HG03066 (cell line): ENCODE data around the gene RNF13.

Experiments used
- ATAC-seq: cut with Tn5 transposase; IDR thresholded peaks from one replicate; pipeline ENCODE4 v1.9.1; 2021; ENCODE audit warnings: low read depth; ENCODE audit not compliant: unreplicated experiment

Gene RNF13, protein sequence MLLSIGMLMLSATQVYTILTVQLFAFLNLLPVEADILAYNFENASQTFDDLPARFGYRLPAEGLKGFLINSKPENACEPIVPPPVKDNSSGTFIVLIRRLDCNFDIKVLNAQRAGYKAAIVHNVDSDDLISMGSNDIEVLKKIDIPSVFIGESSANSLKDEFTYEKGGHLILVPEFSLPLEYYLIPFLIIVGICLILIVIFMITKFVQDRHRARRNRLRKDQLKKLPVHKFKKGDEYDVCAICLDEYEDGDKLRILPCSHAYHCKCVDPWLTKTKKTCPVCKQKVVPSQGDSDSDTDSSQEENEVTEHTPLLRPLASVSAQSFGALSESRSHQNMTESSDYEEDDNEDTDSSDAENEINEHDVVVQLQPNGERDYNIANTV

DNA sequence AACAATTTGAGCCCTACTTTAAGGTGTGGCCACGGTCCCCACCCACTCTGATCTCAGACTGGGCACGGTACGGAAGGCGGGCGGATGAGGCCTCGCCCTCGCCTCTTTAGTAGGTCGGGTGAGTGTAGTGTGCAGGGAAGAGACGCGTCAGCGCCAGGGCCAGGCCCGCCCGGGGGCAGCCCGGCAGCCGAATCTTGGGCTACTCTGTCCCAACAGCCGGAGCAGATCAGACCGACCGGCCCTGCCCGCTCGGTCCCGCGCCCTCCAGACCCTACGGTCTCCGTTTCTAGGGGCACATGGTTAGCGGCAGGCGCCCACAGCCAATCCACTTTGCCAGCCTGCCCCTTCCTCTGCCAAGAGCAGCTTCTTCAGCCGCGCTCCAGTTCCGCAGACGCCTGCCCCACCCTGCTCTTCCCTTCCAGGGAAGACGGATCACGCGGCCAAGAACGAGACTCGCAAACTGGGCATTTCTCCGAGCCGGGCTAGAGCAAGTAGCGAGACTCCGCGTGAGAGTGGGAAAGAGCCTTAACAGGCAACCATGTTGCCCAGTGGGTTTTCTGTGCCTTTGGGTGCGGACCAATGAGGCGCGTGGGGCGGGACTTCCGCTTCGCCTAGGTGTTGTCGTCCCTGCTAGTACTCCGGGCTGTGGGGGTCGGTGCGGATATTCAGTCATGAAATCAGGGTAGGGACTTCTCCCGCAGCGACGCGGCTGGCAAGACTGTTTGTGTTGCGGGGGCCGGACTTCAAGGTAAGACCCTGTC lies at the start of gene RNF13:
RNF13 (plus strand) TSS at position 610 of the 761 bp plus-strand sequence. CDS start 32,812 bp downstream, outside the sequence.
- peak; percentile 94 for ATAC-seq

DNA sequence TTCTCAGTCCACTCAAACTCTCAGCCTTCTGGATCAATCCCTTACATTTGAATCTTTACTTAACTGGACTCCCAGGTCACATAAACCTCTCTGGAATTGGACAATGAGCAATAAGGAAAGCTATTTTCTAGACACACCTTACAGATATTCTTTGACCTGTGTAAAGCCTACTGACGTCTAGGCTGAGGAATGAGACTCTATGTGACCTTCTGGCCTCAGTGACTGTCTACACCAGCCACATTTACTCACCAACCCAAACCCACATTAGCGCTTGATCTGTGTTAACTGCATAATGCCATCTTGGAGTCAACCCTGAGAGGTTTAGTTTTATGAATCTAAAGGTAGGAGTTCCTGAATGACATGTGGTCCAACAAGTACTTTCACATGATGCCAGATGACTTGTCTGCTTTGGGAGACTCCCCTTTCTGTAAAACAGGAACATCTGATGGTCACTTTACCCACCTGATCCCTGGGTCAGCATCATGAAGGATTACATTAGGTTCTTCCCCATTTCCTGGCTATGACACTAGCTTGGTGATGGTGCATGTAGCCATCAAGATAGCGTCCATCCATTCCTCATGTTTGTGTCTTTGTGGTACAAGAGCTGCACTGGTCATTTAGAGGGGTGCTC lies 49.3 kb upstream of the RNF13 start:
- no peak for ATAC-seq

DNA sequence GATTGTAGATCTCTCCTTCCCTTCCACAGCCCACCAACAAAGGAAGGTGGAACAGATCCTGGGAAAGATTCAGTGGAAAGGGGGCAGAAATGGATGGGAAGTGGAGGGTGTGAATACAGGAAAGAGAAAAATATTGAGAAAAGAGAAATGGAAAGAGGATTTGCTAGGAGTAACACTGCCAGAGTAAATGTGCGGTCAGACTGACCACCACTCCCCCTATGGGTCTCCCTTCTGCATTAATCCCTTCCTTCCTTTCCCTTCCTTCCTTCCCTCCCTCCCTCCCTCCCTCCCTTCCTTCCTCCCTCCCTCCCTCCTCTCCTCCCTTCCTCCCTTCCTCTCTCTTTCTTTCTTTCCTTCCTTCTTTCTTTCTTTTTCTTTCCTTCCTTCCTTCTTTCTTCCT lies 48.7 kb upstream of the RNF13 start:
- ATAC-seq, result no peak

DNA sequence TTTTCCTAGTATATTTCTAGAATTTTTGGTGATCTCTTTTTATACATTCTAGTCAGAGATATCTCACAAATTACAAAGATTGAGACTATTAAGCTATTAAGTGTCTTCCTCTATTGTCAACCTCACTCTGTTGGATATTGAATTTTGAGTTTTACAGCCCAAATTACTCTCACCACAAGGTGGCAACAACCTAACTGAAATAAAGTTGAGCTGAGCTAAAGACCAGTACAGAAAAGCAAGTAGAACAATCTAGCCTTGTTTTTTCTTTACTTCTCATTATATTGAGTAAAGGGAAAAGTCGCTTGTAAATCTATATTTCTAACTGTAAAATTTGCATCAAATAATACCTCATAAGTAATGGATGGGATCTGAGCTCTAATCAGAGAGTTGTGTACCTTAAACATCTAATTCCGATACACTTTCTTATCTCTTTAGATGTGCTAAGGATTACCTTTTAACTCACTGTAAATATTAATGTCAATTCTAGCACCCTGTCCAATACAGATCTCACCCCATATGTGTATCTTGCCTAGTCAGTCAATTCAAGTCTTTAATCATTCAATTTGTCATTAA lies 47.2 kb upstream of the RNF13 start:
- no peak for ATAC-seq

DNA sequence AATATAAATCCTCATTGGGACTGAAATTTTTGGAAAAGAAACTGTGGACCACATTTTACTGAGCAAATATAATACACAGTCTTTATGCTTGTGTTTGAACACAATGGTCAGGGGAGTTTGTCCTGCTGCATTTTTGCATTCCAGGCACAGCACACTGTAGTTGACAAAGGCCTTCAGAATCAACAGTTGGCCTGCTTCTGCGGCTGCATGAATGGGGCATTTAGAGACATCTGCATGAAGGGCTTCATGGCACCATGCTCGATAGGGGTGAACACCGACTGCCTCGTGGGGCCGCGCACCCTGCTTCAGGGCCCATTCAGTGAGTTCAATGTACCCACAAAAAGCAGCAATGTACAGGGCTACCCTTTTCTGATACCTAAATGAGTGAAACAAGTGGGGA lies 45.3 kb upstream of the RNF13 start:
- no peak for ATAC-seq

DNA sequence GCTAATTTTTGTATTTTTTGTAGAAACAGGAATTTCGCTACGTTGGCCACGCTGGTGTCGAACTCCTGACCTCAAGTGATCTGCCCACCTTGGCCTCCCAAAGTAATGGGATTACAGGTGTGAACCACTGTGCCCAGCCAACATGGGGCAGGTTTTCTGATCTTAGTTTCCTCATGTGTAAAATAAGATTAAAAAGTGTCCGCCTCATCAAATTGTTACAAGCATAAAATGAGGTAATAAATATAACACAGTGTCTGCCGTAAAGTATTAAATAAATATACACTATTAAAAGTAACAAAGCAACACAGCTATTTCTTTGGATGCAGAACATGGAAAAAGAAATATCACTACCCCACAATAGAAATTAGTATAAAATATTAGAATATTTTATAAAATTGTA lies 44.3 kb upstream of the RNF13 start:
- ATAC-seq, result no peak

DNA sequence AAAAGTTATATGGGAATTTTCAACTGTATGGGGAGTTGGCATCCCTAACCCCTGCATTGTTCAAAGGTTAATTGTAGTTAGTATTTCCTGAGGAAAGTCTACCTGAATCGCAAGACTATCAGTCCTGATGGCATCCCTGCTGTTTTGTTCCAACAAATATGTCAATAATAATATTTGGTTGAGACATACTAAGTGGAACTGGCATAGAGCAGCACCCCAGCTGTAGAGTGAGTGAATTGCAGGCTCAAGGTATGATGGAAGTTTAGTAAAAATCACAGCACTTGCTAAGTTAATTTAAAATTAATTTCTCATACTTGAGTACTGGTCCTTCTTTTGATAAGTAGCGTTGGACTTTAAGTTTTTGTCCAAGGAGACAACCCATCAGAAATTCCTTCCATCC lies 42.8 kb upstream of the RNF13 start:
- ATAC-seq, result no peak

DNA sequence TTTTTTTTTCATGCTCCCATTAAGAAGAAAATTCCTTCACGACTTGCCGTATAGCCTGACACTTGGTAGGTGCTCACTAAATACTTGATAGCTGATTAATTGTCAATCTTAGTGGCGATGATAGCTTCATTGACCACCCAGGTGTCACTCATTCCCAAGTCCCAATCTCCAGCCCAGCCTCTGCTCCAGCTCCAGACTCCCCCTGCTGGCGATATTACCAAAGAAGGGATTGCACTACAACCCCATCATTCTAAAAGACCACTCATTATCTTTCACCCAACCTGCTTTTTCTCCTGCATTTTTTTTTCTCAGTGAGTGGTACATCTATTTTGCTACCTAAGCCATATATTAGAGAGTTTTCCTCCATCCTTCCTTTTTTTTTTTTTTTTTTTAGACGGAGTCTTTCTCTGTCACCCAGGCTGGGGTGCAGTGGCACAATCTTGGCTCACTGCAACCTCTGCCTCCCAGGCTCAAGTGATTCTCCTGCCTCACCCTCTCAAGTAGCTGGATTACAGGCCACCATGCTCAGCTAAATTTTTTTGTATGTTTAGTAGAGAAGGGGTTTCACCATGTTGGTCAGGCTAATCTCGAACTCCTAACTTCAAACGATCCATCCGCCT lies 41.3 kb upstream of the RNF13 start:
- ATAC-seq, result no peak

DNA sequence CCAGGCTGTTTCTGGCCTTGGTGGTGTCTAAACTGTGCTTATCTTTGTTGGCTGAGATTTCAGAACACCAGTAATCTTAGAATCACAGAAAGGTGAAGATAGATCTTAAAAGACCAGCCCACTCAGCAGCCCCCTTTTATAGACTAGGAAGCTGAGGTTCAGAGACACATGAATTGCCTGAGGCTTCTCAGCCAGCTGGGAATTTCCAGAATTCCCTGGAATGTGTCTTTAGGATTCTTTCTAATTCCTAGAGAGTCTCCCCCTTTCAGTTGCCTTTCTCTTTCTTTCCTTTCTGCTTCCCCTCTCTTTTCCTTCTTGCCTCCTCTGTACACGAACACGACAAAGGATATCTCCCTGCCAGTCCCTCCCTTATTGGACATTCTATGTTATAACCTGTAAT lies 40.2 kb upstream of the RNF13 start:
- no peak for ATAC-seq

DNA sequence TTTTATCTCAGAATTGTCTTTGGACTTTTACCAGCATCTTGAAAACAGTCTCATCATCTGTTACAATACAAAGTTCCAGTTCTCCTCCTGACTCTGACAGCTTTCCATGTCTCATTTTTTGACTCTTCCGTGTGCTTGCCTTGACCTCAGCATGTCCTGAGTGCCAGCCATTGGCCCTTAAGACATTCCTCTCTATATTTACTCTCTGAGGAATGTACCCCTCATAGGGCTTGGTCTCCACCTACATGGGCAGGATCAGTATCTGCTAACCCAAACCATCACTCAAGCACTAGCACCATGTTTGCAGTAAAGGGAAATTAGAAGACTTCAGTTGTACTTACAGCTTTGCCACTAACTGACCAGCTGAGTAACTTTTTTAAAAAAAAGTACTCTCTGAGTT lies 36.8 kb upstream of the RNF13 start:
- no peak for ATAC-seq

DNA sequence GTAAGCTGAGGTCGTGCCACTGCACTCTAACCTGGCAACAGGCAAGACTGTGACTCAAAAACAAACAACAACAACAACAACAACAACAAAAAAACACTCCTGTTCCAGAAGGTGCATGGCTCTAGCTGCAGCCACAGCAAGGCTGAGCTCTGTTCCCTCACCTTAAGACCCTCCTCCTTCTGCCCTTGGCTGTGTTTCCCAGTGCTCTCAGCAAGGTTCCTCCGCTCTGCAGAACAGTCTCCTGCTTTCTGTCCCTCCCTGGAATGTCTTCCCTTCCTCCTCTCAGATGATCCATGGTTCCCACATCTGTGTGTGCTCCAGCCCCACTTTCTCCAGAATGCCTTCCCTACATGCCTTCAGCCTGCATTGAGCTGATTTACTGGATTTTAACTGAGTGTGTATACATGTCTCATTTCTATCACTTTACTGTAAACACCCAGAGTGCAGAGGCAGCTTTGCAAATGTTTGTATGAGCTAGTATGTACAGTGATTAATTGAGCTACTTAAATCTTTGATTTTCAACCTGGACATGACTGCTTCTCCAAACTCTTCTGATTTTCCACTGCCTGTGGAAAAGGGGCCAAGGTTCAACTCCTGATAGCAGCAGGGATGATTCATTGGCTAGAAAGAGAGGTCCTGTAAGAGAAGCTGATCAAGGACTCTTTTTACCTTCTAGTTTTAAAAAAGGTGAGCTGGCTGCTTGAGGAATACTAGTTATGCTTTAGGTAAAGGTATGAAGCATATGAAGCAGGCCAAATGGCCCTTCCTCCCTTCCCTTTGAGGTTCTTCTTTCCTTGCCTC lies 35.4 kb upstream of the RNF13 start:
- ATAC-seq, result no peak

DNA sequence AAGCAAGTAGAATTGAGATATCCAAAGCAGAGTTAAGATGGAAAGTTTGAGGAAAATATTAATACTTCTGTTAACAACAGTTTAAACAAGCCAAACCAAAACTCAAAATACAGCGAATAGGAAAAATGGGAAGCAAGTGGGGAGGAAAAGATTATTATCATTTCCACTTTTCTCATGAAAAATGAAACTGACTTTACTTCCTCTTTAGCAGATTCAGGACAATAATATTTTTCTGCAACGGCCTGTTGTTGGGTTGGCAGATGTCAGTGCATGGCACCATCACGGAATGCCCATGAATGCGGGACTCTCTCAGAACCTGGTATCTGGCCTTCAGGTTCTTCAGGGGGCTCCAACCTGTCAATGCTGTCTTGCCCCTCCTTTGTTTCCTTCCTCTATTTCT lies 31.8 kb upstream of the RNF13 start:
- no peak for ATAC-seq

DNA sequence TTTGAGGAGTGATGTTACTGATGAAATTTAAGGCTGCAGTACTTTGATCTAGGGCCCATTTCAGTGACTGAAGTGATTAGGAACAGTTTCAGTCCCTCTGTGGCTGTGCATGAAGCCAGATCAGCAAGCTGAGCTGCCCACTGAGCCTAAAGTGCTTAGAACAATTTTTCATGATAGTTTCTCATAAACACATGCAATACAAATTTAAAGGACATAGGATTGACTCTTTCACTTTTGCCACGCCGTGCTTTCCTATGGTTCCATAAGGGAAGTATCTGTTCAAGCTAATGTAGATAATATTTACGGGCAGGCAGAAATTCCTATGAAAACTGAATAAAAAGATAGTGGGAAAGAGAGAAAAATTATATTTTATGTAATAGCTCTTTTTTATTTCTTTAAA lies 31.3 kb upstream of the RNF13 start:
- ATAC-seq, result no peak

DNA sequence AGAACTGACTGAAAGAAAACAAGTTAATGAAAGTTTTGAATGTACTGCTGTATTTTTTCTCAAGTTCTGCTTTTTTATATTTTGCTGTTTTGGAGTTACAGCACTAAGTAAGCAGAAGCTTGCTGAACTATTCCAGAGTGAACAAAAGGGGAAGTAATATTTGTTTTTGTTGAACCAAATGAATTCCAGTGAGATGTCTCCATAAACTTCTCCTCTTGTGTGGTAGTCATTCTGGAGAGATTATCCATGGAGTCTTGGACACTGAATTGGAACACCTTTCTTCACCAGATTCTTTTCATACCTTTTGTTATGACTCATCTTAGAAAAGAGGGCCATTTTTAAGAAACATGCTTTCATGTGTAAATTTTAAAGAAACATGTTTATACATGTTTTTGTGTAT lies 29.4 kb upstream of the RNF13 start:
- ATAC-seq, result no peak

DNA sequence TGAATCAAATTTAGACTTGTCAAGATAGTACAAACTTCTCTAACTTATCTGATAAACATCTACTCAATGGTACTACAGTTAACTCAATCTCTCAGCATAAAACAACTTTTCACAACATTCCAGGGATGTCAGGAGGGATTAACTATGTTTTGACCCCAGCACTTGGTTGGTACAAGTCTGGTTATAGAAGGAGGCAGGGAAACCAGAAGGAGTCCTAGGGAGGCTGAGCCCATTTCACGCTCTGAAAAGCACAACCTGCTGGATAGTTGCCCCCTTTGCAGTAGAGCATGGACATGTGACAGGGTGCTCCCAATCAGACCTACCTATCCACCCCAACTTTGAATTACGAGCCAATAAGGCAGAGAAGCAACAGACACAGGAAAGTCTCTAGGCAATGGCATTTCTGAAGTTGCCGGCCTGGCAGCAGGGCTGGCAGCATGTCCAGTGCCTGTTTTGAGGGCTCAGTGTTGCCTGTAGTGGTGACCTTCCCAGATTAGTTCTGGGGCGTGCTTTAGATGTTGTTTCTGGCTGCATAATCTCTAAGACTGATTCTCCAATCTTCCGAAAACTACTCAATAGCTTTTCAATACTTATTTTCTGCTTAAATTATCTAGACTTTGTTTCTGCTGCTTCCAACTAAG lies 28.8 kb upstream of the RNF13 start:
- no peak for ATAC-seq

DNA sequence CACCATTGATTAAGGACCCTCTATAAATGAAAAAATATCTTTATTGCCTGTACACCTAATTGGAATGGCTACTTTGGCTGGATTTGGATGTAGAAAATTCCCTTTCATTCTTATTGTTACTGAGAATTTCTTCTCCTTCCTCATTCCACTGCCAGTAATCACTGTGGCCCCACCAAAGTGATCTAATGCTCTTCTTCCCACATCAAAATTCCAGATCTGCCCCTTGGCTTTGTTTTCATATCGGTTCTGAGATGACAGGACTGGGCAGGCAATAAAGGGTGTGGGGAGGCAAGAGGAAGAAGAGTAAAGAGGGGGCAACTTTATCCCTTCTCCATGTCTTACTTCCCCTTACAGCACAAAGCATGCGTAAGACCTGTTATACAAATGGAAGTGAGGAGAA lies 22.7 kb upstream of the RNF13 start:
- no peak for ATAC-seq

DNA sequence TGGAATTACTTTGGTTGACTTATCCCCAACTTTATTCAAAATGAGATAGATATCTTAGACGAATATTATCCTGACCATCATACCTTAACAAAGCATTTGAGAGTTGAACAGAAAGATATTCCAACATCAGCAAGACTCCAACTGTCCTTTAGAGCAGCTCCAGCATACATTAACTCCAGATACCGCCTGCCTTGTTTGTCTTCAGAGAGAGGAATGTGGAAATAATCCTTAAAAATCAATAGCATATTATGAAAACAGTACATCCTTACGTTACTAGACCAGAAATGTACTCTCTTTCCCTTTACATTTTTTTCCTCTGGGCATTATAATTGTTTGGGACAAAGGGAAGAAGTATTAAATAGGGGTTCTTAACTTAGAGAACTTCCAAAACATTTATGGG lies 22.3 kb upstream of the RNF13 start:
- ATAC-seq, result no peak

DNA sequence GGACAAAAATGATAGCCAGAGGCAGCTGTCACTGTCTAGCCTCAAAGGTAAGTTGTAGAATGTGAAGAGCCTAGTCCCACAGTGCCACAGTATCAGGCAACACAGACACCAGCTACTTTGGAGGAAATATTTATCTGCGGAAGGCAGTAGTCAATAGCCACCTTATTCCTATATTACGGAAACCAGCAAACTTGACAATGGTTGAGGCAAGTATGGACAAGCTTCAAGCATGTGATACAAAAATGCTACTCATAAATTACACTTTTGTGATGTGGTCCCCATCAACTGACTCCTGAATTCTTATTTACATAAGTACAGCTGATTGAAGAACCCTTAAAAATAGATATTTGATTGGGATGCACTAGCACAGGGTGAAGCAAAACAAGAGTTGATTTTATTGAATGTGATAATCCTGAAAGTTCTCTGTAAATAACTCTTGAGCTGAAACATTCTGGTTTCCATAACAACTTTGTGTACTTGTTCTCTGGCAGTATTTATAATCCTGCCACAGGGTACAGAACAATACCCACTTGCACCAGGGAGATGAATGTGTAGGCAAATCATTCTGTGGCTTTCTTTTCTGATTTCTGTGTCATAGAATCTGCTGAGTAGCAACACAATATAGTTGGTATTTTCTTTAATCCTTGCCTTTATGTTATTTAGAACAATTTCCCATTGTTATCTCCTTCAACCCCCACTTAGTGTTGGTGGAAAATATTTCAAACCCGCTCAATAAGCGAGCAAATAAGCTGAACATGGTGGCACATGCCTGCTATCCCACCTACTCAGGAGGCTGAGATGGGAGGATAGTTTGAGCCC lies 20.4 kb upstream of the RNF13 start, which contains the start of gene ANKUB1:
ANKUB1 (minus strand) TSS at position 103 of the 819 bp plus-strand sequence. CDS start 188 bp downstream, outside the sequence.
- ATAC-seq, result no peak

DNA sequence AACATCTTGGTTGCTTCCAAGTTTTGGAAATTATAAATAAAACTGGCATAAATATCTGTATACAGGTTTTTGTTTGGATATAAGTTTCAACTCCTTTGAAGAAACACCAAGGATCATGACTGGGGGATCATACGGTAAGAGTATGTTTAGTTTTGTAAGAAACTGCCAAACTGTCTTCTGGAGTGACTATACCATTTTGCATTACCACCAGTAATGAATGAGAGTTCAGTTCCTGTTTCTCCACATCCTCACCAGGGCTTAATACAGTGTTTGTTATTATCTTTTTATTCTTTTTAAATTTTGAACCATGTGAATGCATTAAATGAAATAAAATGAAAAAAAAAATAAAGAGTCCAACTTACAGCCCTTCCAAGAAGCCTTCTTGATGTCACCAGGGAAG lies 17.0 kb upstream of the RNF13 start:
- no peak for ATAC-seq
